OCI-LY7 (cell line): Measurements from ENCODE around the gene ZBTB32. TPM values are rescaled to one million over a fixed set of nuclear protein-coding genes. Genes with fewer than 3 reads are reported as not detected.

ENCODE experiments used
- BruUV-seq: library from RNA; stranded (reverse); fragments of 400-500 nt; replicated peaks from 2 replicates; lab custom pipeline; 2021; lab: Mats Ljungman, UMichigan
- CTCF ChIA-PET: fragments of 300-600 bp; sonication (Branson Sonifier 250); formaldehyde crosslinking; loops from one replicate; lab custom pipeline; 2022; ENCODE audit warnings: antibody characterized with exemption; ENCODE audit not compliant: unreplicated experiment; lab: Charles Lee
- POLR2A ChIA-PET: fragments of 300-600 bp; sonication (Branson Sonifier 250); formaldehyde crosslinking; loops from one replicate; lab custom pipeline; 2022; ENCODE audit warnings: antibody characterized with exemption; lab: Charles Lee
- DNase-seq: peaks from one replicate; pipeline ENCODE4 v3.0.0-alpha.2; 2015; ENCODE audit warnings: low spot score
- H2AFZ ChIP-seq: fragments of 200-600 bp; sonication (generic), shearing (Covaris generic); 2 replicates; pipeline ENCODE4 v1.6.1; 2014; ENCODE audit warnings: mild to moderate bottlenecking, antibody characterized with exemption, low read length, moderate library complexity
- H3K27ac ChIP-seq: fragments of 200-600 bp; sonication (generic); 2 replicates; pipeline ENCODE4 v1.5.1; 2014; ENCODE audit warnings: mixed run types, low read depth, mild to moderate bottlenecking, moderate library complexity, low read length, inconsistent platforms; ENCODE audit not compliant: poor library complexity, severe bottlenecking
- H3K36me3 ChIP-seq: fragments of 200-600 bp; sonication (generic); 2 replicates; pipeline ENCODE4 v1.6.1; 2014; ENCODE audit warnings: mild to moderate bottlenecking, antibody characterized with exemption, low read length, moderate library complexity, mixed read lengths; ENCODE audit not compliant: insufficient read depth
- H3K4me1 ChIP-seq: fragments of 200-600 bp; sonication (generic); 2 replicates; pipeline ENCODE4 v1.5.1; 2014; ENCODE audit warnings: mild to moderate bottlenecking, low read length; ENCODE audit not compliant: insufficient read depth, poor library complexity, severe bottlenecking
- H3K4me2 ChIP-seq: fragments of 200-600 bp; sonication (generic); 2 replicates; pipeline ENCODE4 v1.6.1; 2014; ENCODE audit warnings: mild to moderate bottlenecking, low read length
- H3K4me3 ChIP-seq: fragments of 200-600 bp; sonication (generic); 2 replicates; pipeline ENCODE4 v1.5.1; 2014; ENCODE audit warnings: mild to moderate bottlenecking, low read depth, low read length; ENCODE audit not compliant: poor library complexity, severe bottlenecking
- H3K79me2 ChIP-seq: fragments of 200-600 bp; sonication (generic); 2 replicates; pipeline ENCODE4 v1.6.1; 2016; ENCODE audit warnings: low read depth, mild to moderate bottlenecking, low read length, moderate library complexity, mixed read lengths; ENCODE audit not compliant: insufficient read depth
- H3K9me2 ChIP-seq: fragments of 200-600 bp; sonication (generic); 2 replicates; pipeline ENCODE4 v1.6.1; 2016; ENCODE audit warnings: mild to moderate bottlenecking, low read length, mixed read lengths; ENCODE audit not compliant: insufficient read depth
- H3K9me3 ChIP-seq: fragments of 200-600 bp; sonication (generic); 2 replicates; pipeline ENCODE4 v1.6.1; 2014; ENCODE audit warnings: mild to moderate bottlenecking, mixed run types, low read length, mixed read lengths
- H4K20me1 ChIP-seq: fragments of 200-600 bp; sonication (generic); 2 replicates; pipeline ENCODE4 v1.6.1; 2014; ENCODE audit warnings: mild to moderate bottlenecking, antibody characterized with exemption, low read length, moderate library complexity, mixed read lengths; ENCODE audit not compliant: insufficient read depth
- CTCF ChIP-seq: fragments of 200-600 bp; sonication (generic); conservative IDR thresholded peaks from 2 replicates; pipeline ENCODE4 v1.5.1; 2014; ENCODE audit warnings: mild to moderate bottlenecking, antibody characterized with exemption, low read length, moderate library complexity, mixed read lengths
- EZH2phosphoT487 ChIP-seq: fragments of 200-600 bp; sonication (generic); IDR thresholded peaks from 2 replicates; pipeline ENCODE4 v1.6.1; 2018; ENCODE audit warnings: low read depth, borderline replicate concordance, mild to moderate bottlenecking, mixed run types, antibody characterized with exemption, low read length, moderate library complexity, mixed read lengths
- intact Hi-C: fragments of 100-400 bp; cut with micrococcal nuclease; formaldehyde crosslinking; loops from one replicate; pipeline ENCODE4 v1.10.0; 2022; ENCODE audit not compliant: unreplicated experiment
- total RNA-seq, 2 experiments: library from RNA; depleted of rRNA in 1 of 2; stranded (reverse); fragments of >200 nt in 1 of 2; shearing (Covaris generic) in 1 of 2; gene quantifications; 2 replicates each; pipeline ENCODE4 v1.2.3, GENCODE V29; 2014 to 2022

Gene ZBTB32
- total RNA-seq, 2 experiments from 2014 or later, result not detected

- intact Hi-C loops, result no loop called here
- Histone ChIP-seq H3K79me2 (no peaks in the 10 kb centered on the region), H3K4me2 (no peak overlapping the region), H3K4me3 (no peak overlapping the region), H3K36me3 (peaks cover 96% of the 10 kb centered on the region), H4K20me1 (no peaks in the 10 kb centered on the region), H3K27ac (no peak overlapping the region), H3K4me1 (no peaks in the 10 kb centered on the region), H3K9me3 (no peaks in the 10 kb centered on the region), H2AFZ (no peak overlapping the region), H3K9me2 (no peaks in the 10 kb centered on the region)
- CTCF ChIA-PET, result no interaction called here
- no peak for TF ChIP-seq EZH2phosphoT487
- no peak for TF ChIP-seq CTCF
- DNase-seq, result no peak
- POLR2A ChIA-PET, result no interaction called here
- BruUV-seq, result no TSS peak
These were observed 26.0 kb downstream of the ZBTB32 start for GRCh38 chr19:35730326-35730725.

- TF ChIP-seq CTCF (no peak), EZH2phosphoT487 (no peak)
- Histone ChIP-seq H3K36me3 (peaks cover 96% of the 10 kb centered on the region), H3K79me2 (no peaks in the 10 kb centered on the region), H3K9me3 (no peaks in the 10 kb centered on the region), H3K4me2 (no peak overlapping the region), H3K4me1 (no peaks in the 10 kb centered on the region), H2AFZ (no peak overlapping the region), H3K4me3 (no peak overlapping the region), H3K27ac (no peak overlapping the region), H3K9me2 (no peaks in the 10 kb centered on the region), H4K20me1 (no peaks in the 10 kb centered on the region)
- ChIA-PET POLR2A (no interaction called here), CTCF (no interaction called here)
- DNase-seq, result no peak
- no TSS peak for BruUV-seq
- intact Hi-C loops, result no loop called here
These were observed 27.0 kb downstream of the ZBTB32 start for GRCh38 chr19:35731353-35731752.

GRCh38 chr19:35731779-35732405 lies 27.5 kb downstream of the ZBTB32 start:
- intact Hi-C loops, result no loop called here
- Histone ChIP-seq H3K79me2 (no peaks in the 10 kb centered on the region), H3K4me3 (no peak overlapping the region), H3K9me2 (no peaks in the 10 kb centered on the region), H2AFZ (no peak overlapping the region), H3K4me2 (no peak overlapping the region), H3K4me1 (peaks cover 5% of the 10 kb centered on the region), H3K36me3 (peaks cover 99% of the 10 kb centered on the region), H4K20me1 (no peaks in the 10 kb centered on the region), H3K9me3 (no peaks in the 10 kb centered on the region), H3K27ac (no peak overlapping the region)
- TF ChIP-seq CTCF, result no peak
- no peak for TF ChIP-seq EZH2phosphoT487
- CTCF ChIA-PET, result no interaction called here
- no peak for DNase-seq
- BruUV-seq, result no TSS peak
- POLR2A ChIA-PET, result no interaction called here
